ENCODE data around the gene TACC2.
"Not testable (repeated sequence)": the region's sequence is repeated elsewhere in the genome, so short reads cannot be mapped to it uniquely, and the experiment has no call there.

Gene TACC2

DNA sequence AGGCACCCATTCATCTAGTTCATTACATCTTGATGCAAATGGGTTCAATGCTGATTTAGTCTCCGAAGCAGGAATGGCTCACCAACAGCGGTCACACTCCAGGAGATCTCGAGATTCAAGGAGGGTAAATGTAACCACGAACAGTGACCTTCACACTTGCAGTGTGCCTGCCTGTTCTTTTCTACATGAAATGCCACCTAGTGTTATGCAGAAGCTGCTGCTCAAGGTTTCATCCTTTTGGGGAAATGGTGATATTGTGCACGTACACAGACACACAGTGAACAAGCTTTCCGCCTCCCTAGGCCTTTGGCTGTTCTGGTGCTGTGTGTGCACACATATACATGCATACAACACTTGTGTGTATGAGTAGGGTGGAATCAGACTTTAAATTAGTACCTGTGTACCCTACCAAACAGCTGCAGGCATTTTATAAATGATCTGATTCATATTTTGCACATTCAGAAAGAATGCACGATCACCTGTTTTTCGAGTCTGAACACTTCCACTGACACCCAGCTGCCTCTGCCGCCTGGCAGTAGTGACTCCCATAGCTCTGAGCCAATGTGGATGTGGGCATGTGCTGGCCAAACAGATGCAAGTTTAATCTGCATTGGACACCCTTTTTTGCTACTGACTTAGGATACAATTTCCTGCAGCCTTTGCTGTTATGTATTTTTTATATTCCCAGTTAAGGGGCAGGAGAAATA, 100.5 kb downstream of the TACC2 start:
- no peak for DNase-seq (ENCODE audit: low read depth)

DNA sequence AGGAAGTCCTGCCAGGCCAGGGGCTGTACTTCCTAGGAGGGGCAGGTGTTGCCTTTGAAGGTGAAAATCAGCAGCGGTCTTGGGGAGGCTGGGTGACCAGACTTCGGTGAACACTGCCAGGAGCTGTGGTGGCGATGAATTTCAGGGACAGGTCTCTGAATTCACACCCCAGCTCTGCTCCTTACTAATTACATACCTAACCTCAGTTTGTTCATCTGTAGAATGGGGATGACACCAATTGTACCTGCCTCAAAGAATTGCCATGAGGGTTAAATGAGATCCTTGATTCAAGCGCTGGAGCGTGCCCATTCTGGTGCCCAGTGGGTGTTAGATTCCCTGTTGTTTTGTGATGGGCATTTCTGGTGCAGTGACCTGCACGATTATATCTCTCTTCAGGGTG, 102.8 kb downstream of the TACC2 start:
- no peak for DNase-seq (ENCODE audit: low read depth)

DNA sequence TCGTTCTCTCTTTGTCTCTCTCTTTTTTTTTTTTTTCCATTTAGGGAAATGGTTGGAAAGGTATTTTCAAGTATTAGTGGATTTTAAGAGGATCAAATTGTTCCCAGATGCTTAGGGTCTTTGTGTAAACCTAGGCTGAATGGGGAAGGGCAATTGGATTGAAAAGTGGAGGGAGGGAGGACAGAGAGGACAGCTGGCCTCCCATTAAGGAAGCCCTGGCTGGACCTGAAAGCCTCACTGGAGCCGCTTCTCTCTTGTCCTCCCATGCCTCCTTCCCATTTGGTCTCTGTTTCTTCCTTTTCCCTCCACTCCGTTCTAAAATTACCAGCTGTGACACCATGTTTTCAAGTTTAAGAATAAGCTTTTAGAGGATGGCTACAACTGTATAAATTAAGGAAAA, 104.1 kb downstream of the TACC2 start:
- no peak for DNase-seq (ENCODE audit: low read depth)

DNA sequence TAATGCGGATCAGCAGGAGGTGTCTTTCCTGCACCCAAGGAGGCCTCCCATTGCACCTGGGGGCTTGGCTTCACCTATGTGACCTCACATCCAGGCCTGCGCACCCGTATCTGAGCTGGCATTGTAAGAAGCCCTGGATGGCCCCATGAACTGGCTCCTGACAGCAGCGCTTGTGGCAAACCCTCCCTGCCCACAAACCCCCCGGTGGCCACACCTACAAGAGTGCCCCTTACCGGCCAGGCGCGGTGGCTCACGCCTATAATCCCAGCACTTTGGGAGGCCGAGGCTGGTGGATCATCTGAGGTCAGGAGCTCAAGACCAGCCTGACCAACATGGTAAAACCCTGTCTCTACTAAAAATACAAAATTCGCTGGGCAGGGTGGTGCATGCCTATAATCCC, 107.2 kb downstream of the TACC2 start:
- not testable (repeated sequence) for DNase-seq (ENCODE audit: low read depth)

DNA sequence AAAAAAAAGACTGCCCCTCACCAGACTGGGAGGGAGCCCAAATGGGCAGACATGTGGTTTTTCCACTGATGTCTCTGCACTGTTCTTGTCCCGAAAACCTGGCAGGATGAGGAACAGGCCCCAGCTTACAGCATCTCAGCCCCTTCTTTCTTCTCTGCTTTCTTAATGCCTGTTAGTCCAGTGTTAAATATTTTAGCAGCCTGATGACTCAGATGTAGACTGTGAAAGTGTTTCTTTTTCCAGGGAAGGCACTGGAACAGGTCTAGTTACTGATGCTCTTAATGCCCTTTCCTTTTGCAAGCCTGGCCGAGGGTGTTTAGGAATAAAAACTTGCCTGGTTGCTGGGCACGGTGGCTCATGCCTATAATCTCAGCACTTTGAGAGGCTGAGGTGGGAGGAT, 107.7 kb downstream of the TACC2 start:
- no peak for DNase-seq (ENCODE audit: low read depth)

DNA sequence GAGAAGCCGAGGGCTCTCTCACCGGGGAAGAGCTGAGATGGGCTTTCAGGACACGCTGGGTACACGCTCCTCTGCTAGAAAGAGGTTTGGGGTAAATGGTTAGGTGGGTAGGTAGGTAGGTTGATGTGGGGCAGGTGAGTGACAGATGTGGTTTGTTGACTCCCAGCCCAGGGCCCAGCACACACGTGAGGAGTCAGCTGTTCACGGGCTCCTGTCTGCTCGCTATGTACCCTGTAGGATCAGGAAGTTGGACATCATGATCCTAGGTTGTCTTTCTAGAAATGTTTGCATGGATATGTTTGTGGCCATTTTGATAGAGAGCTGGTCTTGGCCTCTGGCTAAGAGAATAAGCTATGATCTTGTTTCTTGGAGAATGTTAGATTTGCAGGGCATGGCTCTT, 109.0 kb downstream of the TACC2 start:
- no peak for DNase-seq (ENCODE audit: low read depth)

DNA sequence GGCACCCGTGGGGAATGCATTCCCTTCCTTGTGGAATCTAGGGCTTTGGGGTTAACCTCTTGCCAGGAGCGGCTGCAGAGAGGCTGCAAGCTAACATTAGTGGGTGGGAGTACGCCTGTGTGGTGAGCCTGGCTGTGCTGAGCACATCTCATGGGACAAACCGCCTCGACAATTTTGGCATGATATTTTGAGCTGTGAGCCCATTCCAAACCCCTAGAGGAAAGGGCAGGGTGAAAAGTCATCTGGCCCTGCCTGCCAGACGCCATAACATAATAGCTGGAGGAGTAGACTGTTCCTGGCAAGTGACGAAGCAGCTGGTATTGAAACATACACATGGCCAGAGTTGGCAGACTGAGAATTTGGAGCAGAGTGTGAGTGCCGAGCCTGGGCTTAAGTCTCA, 110.0 kb downstream of the TACC2 start:
- DNase-seq (ENCODE audit: low read depth): no peak

DNA sequence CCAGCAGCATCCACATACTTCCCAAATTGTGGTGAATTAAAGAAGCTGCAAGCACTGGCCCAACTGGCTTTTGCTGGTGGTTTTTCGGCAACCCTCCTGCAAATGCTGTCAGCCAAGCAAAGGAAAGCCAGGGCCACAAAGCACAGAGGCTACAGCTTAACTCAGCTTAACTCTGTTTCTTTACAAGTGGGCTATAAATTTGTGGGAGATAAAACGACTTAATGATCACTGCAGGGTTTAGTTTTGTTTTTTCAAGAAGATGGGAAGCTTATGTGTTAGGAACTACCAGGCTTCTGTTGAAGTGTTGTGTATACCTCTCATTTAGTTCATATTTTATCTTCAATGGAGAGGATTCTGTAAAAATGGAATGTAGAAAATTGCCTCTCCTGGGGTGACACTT, 110.6 kb downstream of the TACC2 start:
- DNase-seq (ENCODE audit: low read depth): no peak

DNA sequence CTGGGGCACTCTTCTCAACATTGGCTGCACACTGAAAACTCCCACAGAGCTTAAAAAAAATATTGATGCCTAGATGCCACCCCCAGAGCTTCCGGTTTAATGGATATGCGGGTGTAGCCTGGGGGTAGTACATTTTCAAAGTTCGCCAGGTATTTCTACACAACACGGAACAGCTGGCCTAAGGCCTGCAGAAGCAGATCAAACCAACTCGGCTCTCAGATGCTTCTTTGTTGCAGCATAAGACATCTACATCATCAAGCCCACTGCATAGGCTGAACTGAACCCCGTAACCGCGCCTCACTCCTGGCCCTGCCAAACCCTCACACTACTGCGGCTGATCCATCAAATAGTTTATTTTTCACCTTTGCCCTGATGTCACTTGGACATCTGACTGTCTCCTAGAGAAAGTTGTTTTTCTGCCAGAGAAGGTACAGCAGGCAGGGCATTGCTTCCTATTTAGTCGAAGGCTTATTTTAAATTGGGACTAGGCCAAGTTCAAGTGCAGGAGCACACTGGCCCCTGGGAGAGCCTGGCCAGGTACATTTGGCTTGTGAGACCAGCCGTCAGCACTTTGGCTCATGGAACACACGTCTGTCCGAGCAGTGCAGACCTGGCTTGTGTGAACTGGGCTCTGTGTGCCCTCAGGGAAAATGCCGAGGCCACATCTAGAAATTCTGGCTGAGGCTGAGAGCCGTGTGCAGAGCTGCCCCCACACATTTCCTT, 113.3 kb downstream of the TACC2 start:
- DNase-seq (ENCODE audit: low read depth): no peak

DNA sequence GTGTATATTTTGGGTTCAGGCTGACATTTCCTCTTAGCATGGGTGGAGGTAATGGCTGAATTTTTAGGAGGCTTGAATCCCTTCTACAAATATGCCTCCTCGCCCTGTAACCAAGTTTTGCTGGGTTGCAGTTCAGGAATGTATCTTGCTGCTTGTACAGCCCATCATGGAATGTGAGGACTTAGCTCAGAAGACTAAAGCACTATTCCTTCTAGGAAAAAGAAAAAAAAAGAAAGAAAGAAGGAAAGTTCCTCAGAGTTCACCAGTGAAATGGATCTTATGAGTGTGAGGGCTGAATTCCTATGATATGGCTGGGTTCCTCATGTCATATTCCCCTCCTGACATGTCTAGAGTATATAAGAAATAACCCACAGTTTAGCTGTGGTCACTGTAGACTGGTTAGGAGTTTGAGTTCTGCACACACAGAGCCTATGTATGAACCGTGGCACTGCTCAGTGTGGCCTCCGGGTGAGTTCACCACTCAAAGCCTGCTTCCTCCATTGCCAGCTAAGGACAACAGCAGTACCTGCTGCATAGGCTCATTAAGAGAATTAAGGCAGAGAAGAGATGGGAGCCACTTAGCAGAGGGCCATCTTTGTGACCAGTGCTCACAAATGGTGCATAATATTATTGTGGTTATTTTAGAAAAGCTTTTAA, 114.0 kb downstream of the TACC2 start:
- no peak for DNase-seq (ENCODE audit: low read depth)

DNA sequence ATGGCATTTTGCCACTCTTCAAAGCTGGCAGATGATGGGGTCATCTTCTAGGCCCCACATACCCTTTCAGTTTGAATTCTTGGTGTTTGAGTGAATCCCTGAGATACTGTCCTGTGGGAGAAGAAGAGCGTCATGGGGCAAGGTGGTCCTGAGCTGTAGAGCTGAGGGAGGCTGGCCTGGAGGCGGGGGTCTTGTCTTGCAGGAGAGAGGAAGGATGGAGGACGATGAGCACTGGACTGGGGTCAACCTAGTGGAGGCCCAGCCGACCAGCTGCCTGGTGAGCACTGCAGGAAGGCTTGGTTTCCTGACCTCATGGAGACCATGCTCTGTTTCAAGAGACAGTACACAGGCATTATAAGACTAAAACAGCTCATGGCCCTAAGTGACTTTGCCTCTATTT, 114.6 kb downstream of the TACC2 start:
- no peak for DNase-seq (ENCODE audit: low read depth)

DNA sequence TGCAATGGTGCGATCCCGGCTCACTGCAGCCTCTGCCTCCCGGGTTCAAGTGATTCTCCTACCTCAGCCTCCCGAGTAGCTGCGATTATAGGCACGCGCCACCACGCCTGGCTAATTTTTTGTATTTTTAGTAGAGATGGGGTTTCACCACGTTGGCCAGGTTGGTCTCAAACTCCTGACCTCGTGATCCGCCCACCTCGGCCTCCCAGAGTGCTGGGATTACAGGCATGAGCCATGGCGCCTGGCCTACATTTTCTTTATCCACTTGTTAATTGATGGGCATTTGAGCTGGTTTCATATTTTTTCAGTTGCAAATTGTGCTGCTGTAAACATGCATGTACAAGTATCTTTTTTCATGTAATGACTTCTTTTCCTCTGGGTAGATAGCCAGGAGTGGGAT, 119.8 kb downstream of the TACC2 start:
- not testable (repeated sequence) for DNase-seq (ENCODE audit: low read depth)

DNA sequence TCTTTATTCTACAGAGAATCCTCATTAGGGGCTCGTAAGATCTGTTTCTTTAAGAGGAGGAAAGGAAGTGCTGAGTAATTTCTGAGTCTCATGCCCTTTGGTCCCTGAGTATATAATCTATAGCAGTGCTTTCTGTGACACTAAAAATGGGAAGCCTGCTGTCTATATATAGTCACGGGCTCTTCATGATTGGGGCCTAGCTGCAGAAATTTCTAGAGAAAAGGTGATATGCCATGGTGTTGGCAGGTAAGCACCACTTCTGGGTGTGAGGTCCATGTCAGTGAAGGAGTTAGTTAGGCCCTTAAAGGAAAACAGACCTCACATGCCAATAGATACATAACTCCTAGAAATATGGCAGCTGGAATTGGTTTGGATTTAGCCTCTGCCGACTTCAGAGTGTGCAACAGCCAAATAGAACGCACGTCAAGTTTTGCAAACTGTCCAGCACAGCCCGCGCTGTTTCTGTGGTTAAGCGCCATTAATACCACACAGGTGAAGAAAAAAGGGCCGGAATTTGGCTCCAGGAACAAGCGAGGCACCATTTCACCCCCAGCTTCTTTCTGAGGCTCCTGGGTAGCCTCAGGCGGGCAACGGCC, 123.2 kb downstream of the TACC2 start:
- no peak for DNase-seq (ENCODE audit: low read depth)

DNA sequence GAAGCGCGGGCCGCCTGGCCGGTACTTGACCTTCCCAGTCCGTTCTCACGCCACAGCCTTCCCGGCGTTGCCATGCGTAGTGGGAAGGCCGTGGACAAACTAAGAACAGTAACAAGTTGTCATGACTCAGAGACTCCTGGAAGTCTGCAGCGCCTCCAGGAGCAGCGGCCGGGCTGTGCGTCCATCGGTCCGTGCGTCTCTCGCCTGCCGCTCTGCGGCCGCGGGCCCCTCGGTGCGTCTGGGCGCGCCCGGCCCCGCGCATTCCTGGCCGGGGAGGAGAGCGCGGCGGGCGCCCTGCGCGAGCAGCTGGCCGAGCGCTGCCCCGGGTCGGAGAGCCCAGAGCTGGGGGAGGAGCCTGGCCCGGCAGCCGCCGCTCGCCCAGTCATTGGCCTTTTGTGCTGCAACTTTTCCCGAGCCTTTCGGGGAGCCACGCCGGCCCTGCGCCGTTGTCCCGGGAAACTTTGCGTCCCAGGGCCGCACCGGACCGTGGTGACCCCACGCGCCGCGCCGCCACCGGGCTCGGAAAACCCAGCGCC, 123.7 kb downstream of the TACC2 start:
- DNase-seq (ENCODE audit: low read depth): peak; percentile 88

DNA sequence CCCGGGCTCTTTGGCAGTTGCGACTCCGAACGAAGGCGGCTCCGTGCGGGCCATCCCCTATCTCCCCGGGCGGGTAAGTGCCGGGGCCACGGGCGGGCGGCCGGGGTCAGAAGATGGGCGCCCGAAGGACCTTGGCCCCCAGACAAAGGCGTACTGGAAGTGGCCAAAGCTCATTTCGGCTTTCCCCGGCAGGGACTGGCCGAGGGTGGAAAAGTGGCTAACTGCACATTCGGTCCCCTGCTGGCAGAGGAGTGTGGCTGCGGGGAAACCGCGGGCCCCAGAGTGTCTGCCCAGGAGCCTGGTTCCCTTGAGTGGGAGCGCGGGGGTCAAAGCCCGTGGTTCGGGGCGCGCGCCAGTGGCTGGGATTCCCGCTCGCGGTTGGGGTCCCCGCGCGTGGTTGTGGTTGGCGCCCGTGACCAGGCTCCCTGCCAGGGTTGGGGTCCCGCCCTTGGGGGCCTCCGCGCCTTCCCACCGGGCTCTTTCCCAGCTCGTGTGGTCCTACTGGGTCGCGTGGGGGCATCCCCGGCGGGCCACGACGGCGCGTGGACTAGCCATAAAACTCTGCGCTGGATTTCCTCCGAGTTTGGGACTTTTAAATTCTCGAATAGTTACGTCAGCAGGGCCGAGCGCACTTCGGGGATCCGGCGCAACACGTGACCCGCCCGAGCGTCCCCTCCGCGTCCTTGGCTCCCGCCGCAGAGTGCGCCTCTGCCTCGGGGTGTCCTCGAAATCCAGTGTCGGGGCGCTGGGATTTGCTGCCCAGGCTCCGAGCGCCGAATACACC, 124.4 kb downstream of the TACC2 start:
- DNase-seq (ENCODE audit: low read depth): peak; percentile 45

DNA sequence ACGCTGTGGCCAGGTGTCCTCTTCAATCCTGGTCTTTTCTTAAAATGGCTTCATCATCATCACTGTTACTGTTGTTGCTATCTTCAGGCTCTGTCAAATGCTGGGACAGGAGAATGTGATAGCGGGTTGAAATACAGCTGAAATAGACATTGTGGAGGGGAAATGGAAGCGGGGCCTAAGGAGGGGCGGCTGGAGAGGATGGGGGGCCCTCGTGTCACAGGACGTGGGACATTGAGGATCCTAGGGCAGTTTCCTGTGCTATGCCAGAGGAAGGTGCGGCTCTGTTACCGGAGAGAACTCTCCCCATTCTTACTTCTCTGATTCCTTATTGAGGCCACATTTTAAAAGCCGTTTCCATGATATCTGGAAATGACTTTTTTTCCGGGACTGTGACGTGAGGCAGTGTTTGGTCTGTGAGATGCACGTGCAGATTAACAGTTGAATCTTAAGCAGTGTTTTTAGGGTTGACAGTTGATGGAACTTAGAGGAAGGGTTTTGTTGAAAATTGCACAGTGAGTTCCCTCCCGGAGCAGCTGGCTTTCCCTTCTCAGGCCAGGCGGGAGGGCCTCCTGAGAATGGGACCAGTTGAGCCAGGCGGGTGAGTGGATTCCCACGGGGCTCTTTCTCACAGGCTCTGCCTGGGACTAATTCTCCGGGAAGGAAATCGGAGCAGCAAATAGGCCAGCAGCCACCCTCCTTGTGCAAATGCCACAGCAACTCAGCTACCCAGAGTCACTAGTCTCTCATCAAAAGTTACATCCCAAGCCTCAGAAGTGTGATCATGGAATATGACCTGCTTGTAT, 125.2 kb downstream of the TACC2 start:
- no peak for DNase-seq (ENCODE audit: low read depth)

DNA sequence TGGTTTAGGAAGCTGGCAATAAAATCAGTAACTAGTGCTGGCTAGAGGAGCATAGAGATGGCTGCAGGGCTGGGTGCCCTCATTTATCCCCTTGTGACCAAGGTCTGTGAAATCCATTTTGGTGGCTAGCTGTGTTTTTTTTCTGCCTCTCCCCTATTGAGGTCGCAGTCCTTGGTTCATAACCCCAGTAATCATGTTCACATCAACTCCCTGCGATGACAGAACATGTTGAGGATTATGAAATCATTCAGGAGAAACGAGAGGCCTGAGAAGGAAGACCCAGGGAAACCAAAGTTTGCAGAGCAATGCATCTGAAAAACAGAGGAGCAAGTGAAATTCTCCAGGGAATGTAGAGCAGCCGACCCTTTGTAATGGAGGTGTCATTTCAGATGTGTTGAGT, 126.9 kb downstream of the TACC2 start:
- DNase-seq (ENCODE audit: low read depth): no peak

DNA sequence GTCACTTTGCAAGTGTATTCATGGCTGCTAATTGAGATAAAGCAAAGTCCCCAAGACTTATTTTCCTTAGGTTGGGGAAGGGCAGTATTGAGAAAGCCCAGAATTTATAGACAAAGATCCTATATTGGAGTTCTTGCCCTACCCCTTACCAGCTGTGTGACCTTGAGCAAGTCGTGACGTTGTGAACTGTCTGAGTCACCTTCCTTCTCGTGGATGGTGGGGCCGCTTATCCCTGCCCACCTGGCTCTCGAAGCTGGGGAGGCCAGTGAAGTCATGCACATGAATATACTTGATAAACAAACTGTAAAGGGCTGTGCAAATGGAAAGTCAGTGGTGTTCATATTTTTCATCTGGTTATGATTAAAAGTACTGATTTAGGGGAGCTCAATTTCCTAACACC, 127.4 kb downstream of the TACC2 start:
- no peak for DNase-seq (ENCODE audit: low read depth)

DNA sequence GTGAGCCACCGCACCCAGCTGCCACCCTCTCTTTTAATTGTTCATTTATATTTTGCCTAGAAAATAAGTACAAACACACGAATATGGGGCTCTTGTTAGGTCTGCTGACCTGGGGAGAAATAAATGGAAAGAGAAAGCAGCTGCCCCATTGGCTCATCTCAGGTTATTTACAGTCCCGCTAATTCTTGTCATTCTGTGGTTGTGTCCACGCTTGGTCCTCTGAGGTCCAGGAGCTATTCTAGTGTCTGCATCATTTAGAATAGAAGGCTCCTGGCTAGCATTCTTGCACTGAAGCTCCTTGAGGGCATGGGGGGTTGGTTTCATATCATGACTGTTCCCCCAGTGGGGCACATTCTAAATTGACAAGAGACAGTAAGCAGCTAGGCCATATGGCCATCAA, 128.5 kb downstream of the TACC2 start:
- no peak for DNase-seq (ENCODE audit: low read depth)

DNA sequence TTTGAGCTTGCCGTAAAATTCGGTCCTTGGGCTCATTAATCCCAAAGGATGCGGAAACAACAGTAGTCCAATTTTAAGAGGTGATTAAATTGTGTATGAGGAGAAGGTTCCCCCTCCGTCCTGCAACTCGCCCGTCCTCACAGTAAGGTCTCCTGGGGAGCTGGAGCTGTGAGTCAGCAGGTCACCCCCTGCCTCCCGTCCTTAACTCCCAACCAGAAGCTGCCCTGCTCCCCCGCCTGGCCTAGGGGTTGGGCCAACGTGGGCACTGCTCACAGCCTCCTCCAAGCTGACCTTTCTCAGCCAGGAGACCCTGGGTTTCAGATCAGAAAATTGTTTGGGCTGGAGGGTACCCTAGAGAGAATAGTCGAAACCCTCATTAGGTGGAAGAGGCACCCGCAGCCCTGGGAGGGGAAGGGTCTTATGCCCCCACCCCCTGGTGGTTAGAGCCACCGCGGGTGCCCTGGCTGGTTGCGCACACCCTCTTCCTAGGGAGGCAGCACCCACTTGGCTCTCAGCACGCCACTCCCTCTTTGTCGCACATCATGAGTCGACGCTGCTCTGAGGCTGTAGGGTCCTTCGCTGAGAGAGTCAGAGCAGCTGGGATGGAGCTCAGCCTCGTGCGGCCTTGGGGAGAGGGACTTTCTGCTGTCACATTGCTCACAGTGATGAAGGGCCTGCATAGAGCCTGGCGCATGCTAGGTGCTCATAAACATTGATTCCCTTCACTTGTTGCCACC, 131.2 kb downstream of the TACC2 start:
- DNase-seq (ENCODE audit: low read depth): no peak
